GM18505 (cell line): ENCODE measurements around the gene ZFAND6.
A peak's percentile ranks its signal among the peaks of the same experiment; 100 is the strongest.

Experiments used
- ATAC-seq: cut with Tn5 transposase; IDR thresholded peaks from one replicate; pipeline ENCODE4 v1.9.1; 2021; ENCODE audit not compliant: unreplicated experiment
- POLR2A ChIP-seq: IDR thresholded peaks from 4 replicates; pipeline ENCODE4 v1.6.1; 2011; ENCODE audit warnings: borderline replicate concordance; ENCODE audit not compliant: insufficient read depth, insufficient read length; ENCODE audit errors: extremely low read depth

ZFAND6 gene

DNA sequence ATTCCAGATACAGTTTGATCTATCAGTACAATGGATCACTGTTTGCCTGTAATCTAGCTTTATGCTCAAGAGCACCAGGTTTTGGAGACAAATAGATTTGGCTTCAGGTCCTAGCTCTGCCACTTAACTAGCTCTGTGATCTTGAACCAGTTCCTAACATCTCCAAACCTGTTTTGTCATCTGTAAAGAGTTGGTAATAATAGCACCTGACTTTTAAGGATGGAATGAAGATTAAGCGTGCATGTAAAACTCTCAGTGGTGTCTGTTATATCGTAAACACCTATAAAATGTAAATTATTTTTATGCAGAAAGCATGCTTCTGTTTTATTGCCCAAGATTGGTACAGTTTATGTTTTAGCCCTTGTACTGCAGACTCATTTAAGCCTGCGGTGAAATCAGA lies 36.5 kb downstream of the ZFAND6 start:
- no peak for TF ChIP-seq POLR2A
- no peak for ATAC-seq

DNA sequence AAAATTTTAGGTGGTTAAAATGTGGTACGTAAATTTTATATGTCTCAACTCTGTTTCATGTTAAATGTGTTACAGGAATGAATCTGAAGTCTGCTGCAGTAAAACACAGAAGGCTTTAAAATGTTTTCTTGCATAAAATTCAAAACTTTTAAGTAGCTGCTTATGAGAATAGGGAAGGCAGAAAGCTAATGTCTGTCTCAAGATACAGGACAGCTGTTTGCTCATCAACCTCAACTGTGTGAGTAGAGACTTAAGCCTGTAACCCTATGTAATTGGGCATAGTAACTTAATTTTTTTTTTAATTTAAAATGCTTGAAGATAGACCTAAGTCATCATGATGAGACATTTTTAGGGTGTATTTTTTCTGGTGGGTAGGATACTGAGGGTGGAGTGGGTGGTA lies 38.9 kb downstream of the ZFAND6 start:
- no peak for ATAC-seq
- TF ChIP-seq POLR2A: no peak

DNA sequence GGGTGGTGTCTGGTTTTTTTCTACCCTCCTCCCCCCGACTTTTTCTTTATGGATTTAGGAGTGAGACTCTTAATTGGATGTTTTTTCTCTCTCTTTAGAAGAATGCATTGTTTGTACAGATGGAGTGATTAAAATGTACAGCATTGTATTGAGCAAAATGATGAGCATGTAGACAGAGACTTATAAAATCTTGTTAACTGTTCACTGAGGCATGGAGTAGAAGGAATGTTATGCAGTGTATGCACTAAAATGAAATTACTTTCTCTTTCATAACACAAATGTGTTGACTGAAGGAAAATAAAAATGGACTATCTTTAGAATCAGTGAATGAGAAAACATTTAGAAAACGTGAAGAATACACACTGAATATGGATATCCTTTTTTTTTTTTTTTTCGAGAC lies 39.8 kb downstream of the ZFAND6 start:
- no peak for TF ChIP-seq POLR2A
- ATAC-seq: peak; percentile 36

DNA sequence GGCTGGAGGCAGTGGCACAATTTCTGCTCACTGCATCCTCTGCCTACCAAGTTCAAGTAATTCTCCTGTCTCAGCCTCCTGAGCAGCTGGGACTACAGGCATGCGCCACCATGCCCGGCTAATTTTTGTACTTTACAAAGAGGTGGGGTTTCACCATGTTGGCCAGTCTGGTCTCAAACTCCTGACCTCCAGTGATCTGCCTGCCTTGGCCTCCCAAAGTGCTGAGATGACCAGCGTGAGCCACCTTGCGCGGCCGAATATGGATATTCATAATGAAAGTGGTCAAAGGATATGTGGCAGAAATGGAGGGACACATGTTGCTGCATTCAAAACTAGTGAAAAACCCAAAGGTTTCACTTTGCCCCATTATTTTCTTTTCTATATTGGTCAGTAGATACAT lies 40.2 kb downstream of the ZFAND6 start:
- ATAC-seq: peak; percentile 45

DNA sequence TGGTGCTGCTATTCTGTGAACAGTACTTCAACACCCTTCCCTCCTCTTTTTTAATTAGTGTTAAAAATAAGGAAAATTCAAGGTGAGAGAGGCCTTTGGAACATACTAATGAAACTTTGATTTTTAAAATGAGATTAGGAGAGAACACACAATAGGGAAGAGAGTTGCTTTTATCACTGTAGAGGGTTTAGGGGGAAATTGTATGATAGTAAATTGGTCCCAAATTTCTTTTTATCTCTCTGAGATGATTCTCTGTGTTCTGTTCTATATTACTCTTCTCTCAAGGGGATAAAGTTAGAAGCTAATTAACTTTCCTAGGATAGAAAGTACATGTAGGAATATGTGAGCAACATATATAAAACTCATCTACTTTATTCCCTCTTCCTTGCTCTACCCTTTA lies 40.8 kb downstream of the ZFAND6 start:
- ATAC-seq: no peak
- TF ChIP-seq POLR2A: no peak

DNA sequence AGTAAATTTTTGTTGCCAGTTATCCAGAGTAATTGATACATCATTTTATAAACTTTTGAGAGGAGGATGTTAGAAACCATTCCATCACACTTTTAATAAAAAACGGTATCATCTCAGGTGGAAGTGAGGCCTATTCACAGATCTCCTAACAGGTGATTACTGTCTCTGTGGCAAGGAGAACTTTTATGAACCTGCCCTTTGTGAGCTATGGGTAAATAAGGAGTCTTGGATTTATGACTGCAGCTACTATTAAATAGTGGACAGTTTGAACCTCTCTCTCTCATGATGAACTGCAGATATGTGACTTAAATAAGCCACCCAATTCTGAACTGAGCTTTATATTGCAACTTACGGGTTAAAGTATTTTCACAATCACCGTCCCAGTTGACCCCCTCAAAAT lies 45.7 kb downstream of the ZFAND6 start:
- no peak for TF ChIP-seq POLR2A
- ATAC-seq: no peak

DNA sequence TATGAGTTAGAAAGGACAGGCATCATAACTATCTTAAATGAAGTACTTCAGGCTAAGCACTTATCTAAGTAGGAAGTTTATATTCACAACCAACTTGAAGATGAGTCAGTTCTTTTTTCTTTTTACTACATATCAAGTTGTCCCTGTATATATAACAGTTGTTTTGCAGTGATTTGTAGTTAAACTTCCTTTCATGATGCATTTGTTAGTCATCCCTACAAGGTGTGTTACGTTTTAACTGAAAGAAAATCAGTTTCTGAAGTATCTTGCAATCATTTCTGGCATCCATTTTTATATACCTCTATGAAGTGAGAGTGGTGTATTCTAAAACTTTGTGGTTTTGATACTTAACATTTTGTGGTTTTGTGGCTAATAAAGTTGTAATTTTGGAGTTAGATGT lies 46.1 kb downstream of the ZFAND6 start:
- no peak for TF ChIP-seq POLR2A
- ATAC-seq: no peak

DNA sequence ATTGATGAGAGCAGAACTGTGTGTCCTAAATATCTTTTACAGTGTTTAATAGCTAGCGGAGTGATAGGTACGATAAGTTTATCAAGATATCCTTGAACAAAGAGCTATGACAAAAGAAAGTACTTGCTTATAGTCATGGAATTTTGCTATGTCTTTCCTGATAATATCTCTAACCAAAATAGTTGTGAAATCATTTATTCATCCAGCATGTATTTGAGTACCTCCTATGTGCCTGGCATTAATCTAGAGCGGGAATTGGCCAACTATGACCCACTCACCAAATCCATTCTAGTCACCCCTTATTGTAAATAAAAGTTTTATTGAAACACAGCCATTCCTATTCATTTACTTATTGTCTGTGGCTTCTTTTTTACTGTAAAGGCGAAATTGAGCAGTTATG lies 46.6 kb downstream of the ZFAND6 start:
- no peak for ATAC-seq
- no peak for TF ChIP-seq POLR2A

DNA sequence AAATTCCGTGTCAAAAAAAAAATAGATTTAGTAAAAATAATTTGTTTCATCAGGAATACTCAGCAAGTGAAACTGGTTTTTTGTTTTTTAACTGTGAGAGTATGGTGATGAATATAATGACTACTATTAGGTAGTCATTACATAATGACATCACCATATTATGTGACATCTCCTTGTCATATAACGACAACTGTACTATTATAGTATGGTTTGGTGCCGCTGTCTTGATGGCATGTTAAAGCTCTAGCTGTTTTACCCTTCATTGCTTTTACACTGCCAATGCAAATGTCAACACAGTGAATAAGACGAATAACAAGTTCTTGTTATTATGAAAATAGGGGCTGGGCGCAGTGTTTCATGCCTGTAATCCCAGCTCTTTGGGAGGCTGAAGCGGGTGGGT lies 47.7 kb downstream of the ZFAND6 start:
- ATAC-seq: no peak
- TF ChIP-seq POLR2A: no peak

DNA sequence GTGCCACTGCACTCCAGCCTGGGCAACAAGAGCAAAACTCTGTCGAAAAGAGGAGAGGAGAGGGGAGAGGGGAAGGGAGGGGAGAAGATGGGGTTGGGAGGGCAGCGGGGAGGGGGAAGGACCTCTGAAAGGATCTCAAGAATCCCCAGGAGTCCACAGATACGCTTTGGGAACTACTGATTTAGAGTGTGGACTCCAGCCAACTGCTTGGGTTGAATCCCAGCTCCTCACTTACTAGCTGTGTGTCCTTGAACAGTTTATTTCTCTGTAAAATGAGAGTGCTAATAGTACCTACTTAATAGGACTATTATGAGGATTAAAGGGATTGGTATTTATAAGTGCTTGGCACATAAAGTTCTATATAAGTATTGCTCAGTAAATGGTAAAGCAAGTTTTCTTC lies 48.3 kb downstream of the ZFAND6 start:
- ATAC-seq: no peak
- no peak for TF ChIP-seq POLR2A

DNA sequence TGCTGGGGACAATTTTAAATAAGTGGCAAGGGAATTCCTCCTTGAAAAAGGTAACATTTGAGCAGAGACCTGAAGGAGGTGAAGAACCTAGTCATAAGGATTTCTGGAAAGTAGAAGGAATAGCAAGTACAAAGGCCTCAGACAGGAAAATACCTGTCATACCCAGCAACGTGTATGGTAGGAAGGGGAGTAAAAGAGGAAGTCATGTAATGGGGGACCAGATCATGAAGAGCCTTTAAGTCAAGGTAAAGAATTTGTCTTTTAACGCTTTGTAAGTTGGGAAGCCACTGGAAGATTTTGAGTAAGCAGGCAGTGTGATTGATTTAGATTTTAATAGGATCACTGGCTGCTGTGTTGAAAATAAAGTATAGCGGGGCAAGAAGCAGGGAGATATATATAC lies 49.9 kb downstream of the ZFAND6 start:
- no peak for TF ChIP-seq POLR2A
- no peak for ATAC-seq

DNA sequence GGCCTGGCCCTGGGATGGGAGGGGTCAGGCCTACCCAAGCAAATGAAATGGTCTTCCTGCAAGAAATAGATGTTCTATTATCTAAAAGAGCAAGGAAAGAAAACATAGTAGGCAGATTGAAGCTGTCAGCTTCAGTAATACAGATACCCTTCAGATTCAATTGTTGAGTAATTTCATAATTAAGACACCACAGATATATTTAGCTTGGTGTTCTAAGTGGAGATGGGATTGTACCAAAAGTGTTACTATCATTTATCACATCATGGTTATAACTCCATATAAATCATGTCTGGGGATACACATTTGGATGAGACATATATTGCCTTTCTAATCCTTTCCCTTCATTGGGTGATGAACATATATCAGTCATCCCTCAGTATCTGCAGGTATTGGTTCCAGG lies 51.4 kb downstream of the ZFAND6 start:
- no peak for TF ChIP-seq POLR2A
- no peak for ATAC-seq

DNA sequence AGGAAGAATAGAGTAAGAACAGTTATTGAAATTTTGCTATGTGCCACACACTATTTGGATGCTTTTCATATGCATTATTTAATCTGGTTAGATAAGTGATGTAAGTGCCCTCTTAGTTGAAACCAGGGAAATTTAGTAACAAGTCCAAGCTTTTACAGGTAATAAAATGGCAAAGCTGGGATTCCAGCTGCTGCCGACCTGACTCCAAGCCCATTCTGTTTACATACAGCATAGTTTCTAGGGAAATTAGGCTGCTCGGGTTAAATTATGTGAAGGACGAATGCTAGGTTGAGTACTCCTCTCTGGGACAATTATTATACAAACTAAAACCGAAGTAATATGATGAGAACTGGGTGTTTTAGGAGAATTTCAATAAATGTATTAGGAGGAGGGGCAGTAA lies 54.6 kb downstream of the ZFAND6 start:
- ATAC-seq: no peak

DNA sequence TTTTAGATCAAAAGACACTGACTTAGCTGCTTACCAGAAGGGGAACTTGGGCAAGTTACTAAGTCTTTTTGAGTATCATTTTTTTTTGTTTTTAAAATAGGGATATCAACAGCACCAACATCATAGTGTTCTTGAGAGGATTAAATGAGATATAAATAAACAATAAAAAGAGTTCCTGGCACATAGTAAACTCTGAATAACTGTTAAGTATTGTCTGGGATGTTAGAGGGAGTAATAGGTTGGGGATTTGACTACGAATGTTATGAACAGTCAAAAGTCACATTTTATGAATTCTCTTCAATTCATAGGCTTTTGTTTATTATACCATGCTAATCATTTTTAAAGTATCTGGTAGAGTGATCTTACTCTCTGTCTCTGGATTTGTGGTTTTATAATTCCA lies 55.5 kb downstream of the ZFAND6 start:
- no peak for TF ChIP-seq POLR2A
- no peak for ATAC-seq

More for the DNA sequence above, 54.6 kb downstream of the ZFAND6 start:
- TF ChIP-seq POLR2A: no peak

DNA sequence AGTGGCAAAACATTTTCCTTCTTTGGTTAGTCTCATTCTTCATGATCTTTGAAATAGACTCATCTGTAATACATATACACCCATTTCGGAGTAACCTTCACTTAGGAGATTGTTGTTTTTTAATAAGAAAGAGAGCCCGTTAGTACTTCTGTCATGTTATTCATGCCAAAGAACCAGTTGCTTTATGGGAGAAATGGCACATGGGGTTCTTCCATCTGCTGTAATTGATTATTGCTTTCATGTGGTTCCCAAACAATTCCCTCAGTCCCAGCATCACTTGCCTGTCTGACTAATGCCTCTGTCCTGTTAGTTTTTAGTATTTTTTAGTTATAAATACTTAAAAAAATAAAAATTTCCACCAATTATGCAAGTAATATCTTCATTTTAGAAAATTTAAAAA lies 59.5 kb downstream of the ZFAND6 start:
- TF ChIP-seq POLR2A: no peak
- ATAC-seq: no peak
